HG03039 (cell line): ENCODE measurements around the gene ST8SIA3.

ENCODE experiments used
- ATAC-seq: cut with Tn5 transposase; IDR thresholded peaks from one replicate; pipeline ENCODE4 v1.9.1; 2021; ENCODE audit warnings: mild to moderate bottlenecking, moderate library complexity; ENCODE audit not compliant: unreplicated experiment

The ST8SIA3 gene, protein sequence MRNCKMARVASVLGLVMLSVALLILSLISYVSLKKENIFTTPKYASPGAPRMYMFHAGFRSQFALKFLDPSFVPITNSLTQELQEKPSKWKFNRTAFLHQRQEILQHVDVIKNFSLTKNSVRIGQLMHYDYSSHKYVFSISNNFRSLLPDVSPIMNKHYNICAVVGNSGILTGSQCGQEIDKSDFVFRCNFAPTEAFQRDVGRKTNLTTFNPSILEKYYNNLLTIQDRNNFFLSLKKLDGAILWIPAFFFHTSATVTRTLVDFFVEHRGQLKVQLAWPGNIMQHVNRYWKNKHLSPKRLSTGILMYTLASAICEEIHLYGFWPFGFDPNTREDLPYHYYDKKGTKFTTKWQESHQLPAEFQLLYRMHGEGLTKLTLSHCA

DNA sequence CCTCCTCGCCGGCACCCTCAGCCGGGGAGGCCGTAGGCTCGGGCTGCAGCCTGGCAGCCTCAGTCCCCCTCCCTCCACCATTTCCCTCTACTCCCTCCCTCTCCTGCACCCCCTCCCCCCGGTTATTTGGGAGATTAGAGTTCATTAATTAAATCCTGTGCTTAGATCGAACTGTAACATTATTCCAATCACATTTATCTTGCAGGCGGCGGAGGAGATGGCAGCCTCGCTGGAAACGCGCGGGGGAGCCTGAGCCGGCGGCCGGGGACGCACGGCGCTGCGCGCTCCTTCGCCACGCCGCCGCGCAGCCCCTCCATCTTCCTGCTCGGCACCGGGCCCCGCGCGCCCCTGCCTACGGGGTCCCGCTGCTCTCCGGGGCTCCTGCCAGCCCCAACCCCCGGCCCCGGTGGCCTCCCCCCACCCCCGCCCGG lies at the start of gene ST8SIA3:
Gene ST8SIA3, plus strand, starts transcription at position 287 of the 431 bp plus-strand sequence. CDS start 290 bp downstream, outside the sequence.
- ATAC-seq: no peak

DNA sequence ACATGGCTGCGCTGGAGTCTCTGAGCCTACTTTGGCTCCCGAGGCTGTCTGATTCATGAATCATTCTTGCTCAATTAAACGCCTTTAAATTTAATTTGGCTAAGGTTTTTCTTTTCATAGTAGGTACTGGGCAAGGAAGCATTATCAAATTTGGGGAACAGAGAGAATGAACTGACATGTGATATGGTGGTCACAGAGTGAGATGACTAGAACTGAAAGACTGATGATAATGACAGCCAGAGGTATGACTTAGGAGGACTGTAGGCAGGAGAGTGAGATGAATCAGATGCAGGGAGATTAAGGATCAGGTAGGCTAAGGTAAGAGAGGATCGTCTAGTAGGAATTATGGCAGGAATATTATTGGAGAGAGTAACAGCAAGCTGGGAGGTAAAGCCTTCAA lies 40.9 kb upstream of the ST8SIA3 start:
- no peak for ATAC-seq

DNA sequence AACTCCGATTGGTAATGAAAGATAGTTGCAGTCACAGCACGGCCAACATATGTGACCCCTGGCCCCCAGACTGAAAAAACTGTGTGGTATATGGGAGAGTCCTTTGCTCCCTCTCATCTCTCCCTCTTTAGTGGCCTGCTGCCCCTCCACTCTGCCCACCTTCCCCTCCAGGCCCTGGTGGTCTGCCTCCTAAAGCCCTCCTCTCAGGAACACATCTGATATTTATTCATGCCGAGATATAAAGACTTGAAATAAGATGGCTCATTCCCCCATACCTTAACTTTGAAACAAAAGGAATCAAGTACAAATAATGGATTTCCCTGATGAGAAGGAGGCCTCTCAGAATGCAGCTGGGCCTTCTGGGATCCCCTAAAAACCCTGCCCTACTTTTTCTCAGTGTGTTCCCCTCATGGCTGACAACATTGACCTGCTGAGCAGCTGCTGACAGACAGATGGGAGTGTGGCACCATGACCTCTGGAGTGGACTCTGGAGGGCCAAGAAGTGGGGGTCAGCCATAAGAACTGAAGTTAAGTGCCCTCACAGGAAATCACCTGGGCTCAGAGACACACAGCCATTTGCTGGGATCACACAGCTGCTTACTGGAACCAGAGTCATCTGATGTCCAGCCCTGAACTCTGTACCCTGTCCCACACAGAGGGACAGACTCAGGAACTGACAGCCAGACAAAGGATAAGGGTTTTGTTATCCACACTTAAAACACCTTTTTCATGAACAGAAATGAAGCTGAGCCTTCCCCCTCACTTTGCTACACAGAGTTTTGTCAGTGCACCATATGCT lies 39.8 kb upstream of the ST8SIA3 start:
- no peak for ATAC-seq

DNA sequence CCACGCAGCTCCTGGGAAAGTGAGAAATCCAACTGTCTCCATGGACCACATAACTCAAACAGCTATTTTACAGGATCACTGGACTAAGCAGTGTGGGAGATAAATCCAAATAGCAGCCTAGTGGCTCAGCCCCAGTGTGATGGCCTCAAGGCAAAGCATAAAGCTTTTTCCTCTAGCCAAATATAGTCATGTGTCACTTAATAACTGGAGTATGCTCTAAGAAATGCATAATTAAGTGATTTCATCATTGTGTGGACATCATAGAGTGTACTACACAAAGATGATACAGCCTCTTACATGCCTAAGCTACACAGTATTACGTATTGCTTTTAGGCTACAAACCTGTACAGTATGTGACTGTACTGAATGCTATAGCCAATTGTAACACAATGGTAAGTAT lies 31.8 kb upstream of the ST8SIA3 start:
- no peak for ATAC-seq

DNA sequence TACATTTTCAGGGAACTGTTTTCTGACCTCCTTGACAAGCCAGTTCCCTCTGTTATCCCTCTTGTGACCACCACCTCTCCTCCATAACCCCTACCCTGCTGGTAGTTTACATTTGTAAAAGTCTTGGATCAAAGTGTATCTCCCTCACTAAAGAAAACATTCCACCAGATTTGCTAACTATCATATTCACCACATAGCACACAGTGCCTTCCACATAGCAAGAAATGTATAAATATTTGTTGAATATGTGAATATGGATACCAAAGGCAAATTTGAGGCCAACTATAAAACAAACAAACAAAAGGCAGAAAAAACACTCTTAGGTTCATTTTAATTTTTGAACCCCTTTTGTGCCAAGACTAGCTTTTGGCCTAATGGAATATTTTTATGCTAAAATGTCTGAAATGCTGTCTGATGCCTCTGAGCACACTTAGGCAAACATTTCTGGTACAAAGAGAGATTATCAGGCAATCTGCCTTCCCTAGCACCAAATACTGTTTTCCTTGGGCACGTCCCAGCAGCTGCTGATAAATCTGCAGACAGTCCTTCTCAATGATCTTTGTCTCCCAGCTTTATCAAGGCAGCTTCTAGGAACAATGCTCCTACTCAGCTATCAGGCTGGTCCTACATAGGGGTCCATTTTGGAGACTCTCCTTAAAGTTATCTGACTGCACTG lies 26.7 kb upstream of the ST8SIA3 start:
- no peak for ATAC-seq

DNA sequence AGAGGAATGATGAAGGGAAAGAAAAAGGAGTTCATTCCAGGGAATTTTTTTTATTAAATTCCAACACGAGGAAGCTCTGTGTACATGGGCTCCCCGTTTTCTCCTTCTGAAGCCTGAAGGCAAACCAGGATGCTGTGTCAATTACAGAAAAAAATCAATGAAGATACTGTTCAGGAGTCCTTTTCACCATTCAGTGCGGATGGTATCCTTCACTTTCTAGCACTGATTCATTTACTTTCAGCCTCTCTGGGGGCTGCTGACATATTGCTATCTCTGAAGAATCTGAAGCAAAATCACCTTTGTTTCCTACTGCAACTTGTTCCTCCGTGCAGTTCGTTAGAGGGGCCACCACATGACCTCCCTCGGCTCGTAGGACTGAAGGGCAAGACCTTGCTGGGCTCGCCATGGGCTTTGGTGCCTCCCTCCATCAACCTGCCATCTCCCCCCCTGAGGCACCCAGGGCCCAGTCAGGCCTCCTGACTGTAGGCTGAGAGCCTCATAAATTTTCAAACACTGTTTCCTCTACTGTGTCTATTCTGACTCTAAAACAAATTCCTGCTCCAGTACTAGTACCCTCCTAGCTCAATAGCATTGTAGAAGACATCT lies 25.5 kb upstream of the ST8SIA3 start:
- ATAC-seq: no peak

DNA sequence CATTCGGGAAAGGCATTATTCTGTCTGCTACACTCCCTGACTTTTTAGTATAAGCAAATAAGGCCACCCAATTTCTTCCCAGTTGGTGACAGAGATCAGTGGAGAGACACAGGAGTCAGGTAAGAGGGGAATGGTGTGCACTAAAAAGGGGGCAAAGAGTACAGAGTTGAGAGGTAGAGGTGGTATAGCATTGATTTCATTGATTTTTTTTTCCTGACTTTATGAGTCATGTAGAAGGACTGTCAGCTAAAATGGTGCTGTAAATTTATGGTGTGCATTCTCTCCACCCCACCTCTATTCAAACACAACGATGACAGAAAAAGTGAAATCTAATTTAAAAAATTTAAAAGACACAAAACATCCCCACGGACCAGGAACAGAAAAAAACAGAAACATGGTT lies 23.7 kb upstream of the ST8SIA3 start:
- ATAC-seq: no peak

DNA sequence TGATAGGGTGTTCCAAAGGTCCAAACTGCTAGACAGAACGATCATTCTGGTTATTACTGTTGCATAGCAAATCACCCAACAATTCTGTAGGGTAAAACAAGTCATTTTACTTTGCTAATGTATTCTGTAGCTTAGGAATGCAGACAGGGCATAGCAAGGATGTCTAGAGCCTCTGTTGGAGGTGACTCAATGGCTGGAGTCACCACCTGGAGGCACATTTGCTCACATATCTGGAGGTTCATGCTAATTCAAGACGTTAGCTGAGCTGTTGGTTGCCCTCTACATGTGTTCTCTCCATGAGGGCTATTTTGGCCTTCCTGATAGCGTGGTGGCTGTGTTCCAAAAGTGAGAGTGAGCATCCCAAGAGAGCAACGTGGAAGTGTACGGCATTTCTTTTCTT lies 22.5 kb upstream of the ST8SIA3 start:
- ATAC-seq: no peak

DNA sequence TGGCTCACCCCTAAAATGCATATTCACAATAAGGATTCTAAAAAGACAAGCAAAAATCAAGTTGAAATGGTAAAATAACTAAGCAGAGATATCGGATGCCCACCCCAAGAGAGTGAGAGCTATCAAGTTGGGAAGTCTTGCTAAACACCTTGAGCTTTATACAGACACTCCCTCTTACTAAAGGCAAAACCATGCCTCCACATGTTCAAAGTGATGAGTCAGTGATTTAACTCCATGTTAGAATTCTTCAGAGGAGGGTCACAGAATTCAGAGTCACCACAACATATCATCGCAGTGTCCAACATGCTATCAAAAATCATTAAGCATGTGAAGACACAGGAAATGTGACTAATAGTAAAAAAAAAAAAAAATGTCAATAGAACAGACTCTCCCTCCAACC lies 20.6 kb upstream of the ST8SIA3 start:
- ATAC-seq: no peak

DNA sequence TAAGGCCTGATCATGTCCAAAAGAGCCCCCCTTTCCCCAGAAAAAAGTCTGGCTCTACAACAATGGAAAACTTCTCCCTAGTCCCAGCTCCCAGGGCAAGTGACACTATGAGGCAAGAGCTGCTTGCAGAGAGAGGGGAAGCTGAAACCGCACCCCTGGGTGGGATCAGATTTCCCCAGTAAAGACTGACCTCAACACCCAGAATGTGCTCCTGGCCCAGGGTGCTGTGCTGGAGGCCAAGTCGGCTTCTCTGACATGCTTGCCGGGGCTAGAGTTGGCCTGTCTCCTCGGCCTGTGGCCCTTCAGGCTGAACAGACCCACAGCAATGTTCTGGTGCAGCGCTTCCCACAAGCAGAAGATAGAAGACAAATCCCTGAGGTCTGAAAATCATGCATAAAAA lies 18.4 kb upstream of the ST8SIA3 start:
- no peak for ATAC-seq

DNA sequence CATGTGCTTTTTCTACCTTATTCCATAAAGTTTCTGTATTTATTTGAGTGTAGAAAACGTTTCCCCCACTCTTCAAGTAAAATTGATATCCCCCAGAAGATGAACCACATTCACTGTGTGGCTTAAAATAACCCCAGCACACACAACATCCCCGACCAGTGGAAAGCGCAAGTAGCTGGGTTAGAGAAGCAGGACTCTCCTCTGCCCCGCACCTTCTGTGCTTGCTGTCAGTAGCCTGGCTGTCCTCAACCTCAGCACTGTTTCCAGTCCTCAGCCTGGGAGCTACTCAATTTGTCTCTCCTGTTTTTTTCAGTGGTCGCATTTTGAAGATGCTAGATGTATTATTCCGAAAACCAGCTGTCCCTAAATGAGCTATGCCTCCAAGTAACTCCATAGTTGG lies 18.0 kb upstream of the ST8SIA3 start:
- ATAC-seq: no peak

DNA sequence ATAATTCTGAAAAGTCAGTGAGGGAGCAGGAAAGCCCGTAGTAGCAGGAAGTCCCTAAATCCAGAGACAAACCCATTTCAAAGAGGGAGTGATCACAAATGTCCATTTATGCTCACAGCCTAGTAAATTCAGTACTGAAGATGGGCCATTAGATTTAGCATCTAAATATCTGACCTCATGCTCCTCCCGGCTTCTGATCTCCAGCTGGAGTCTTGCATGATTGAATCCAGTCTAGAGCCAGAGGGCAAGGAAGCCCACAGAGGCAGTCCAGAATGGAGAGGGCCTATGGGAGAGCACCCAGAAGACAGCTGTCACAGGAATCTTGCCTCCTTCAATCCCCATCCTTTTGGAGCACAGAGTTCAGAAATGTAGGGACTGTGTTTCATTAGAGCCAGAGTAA lies 16.0 kb upstream of the ST8SIA3 start:
- ATAC-seq: no peak

DNA sequence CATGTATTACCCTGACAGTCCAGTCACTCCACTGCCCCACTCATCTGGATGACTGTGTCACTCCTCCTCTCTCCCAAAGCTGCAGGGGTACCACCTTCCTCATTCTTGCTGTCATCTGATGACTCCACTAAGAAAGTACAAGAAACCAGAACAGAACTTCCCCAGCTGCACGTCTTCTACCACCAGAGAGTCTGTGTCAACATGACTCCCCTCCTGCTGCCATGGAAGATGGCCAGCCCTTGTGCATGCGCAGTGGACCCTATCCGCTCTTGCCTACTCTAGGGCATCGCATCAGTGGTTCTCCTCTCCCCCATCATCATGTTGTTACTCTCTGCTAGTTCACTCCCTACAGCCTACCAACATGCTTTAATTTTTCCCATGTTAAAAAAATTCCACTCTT lies 14.5 kb upstream of the ST8SIA3 start:
- no peak for ATAC-seq

DNA sequence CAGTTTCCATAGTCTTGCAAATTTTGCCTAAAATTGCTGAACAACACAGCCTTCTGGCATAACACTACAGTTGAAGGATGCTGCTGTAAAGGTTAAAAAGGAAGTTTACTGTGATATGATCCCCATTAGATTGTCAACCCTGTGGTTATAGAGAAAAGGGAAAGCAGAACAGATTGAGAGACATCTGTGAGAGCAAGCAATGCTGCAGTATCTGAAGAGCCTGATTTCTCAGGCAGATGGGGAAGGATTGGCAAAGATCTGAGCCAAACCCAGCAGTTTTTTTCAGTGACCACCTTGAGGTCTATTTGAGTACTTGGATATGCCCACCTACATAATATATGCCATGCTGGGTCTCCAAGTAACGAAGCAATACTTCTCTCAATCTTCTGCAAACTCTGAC lies 8.5 kb upstream of the ST8SIA3 start:
- no peak for ATAC-seq

DNA sequence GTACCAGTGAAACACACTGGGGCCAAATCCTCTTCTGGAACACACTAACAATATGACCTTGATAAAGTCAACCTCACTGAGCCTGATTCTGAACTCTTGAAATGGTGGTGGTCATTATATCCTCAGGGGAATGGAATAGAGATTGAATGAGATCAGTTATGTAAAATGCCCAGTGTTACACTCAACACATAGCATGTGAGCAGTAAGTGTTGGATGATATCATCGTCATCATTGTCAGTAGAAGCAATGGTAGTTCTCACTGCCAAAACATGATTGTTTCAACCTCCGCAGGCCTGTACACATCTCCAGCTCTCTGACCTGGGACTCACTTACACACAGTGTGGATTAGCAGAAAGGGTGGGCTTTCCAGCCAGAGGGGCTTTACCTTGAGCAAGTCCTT lies 5.5 kb upstream of the ST8SIA3 start:
- no peak for ATAC-seq

DNA sequence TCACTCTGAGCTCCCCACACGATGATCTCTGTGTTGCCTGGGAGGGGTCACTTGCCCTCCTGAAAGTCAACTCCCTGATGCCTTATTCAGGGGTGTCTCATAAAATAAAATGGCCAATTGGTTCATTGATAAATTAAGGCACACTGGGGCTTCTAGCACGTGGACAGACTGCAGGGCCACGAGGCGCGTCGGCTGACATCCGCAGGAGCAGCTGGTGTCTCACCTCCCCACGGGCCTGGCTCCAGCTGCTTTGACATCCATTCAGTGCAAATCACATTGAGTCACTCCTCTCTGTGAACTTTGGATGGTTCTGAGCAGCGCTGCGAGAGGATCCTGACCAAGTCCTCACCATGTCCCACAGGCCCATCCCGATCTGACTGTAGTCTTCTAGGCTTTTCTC lies 4.6 kb upstream of the ST8SIA3 start:
- no peak for ATAC-seq

DNA sequence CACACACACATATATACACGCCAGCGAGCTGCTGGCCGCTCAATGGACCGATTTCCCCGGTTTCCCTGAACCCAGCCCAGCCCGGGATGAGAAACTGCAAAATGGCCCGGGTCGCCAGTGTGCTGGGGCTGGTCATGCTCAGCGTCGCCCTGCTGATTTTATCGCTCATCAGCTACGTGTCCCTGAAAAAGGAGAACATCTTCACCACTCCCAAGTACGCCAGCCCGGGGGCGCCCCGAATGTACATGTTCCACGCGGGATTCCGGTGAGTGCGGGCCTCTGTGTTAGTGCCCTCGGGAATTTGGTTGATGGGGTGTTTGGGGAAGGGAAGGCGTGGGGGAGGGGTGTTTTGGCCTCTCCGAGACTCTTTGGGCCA lies 392 bp downstream of the ST8SIA3 start:
- ATAC-seq: no peak

DNA sequence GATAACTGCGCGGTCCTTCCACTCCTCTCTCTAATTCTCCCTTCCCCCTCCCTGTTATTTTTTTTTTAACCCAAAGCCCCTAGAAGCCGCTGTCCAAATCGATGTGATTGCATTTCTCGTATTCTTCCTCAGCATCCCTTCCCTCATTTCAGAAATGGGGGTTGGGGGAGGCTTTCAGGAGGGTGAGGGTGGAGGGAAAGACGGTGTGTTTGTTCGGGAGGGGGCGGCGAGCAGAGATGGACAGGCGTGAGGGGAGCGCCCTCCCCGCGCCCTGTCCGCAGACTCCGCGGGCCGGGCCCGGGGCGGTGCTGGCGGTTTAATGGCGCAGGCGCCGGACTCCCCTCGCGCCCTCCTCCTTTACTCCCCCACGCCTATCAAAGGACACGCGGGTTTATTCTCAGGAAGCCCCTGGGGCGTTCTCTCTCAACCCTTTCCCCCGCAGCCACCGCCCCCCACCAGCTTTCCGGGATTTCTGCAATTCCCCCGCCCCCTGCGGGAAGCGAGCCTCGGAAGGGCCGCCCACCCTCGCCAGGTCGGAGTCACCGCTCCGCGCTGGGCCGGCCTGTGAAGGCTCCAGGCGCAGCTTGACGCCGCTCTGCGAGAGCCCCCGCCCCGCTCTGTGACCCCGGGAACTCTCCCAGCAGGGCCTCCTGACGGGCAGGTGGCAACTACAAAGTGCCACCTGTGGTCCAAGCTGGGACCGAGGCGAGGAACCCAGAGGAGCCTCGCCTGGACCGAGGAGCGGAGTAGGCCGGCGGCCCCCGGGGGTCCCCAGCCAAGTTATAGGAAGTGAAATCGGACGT lies 981 bp downstream of the ST8SIA3 start:
- no peak for ATAC-seq

DNA sequence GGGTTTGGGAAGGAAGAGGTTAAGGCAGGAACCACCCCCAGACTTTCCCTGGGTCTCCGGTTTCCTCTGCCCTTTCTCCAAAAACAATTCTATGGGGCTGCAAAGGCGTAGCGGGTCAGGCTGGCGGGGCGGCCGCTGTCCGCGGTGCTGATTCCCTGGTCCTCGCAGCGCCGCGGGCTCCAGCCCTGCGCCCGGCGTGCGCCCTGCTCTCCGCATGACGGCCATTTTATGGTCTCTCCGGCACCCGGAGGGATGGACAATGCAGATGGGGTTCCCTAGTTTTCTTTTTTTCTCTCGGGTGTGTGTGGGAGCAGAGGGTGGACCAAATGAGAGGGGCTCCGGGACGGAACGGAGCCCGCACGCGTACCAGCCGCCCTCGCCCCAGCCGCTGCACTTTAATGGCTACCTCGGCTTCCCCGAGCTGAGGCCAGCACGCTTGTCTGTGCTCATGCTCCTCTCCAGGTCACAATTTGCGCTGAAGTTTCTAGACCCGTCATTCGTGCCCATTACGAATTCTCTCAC lies 1.6 kb downstream of the ST8SIA3 start:
- ATAC-seq: no peak

DNA sequence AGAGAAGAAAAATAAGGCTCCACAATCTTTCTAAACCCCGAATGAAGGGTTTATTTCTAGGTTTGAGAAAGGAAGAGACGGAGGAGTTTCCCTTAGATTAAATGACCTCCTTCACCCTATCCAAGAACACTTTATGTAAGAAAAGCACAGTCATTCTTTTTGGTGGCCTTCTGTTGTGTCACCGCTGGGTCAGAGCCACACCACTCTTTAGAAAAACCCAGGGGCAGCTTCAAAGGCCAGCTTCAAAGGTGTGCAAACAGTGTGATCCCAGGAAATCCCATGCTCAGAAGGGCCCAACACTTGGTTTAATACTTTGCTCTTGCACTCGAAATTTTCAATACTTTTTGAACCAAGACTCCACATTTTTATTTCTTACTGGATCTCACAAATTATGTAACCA lies 7.1 kb downstream of the ST8SIA3 start:
- no peak for ATAC-seq
